CD14-positive monocyte (primary cell): Measurements from ENCODE around the gene ZIC2. TPM values are rescaled to one million over a fixed set of nuclear protein-coding genes. Genes with fewer than 3 reads are reported as not detected.

Source experiments
- DNase-seq, 3 donors: peaks; one replicate each; pipeline ENCODE4 v3.0.0-alpha.2; 2011 to 2022
- H2AFZ ChIP-seq: 2 replicates; pipeline ENCODE4 v1.6.0; 2012; ENCODE audit warnings: mild to moderate bottlenecking, low read depth, low read length, inconsistent platforms; ENCODE audit not compliant: insufficient read depth, poor library complexity, severe bottlenecking
- H3K27ac ChIP-seq, 2 donors: 1 replicate in 1 of 2; 2 replicates in 1 of 2; pipeline ENCODE4 v1.5.1; 2012 to 2013; ENCODE audit warnings: low read length in 2 of 2, control low read depth in 1 of 2, inconsistent platforms in 1 of 2, low read depth in 1 of 2, mild to moderate bottlenecking in 1 of 2
- H3K27me3 ChIP-seq, 2 donors: one replicate each; pipeline versions ENCODE4 v1.6.0 to v1.6.1; 2011 to 2013; ENCODE audit warnings: low read length in 2 of 2; ENCODE audit not compliant: control insufficient read depth in 2 of 2, insufficient read depth in 2 of 2
- H3K36me3 ChIP-seq, 2 donors: replicated peaks in 1 of 2; 1 replicate in 1 of 2; 2 replicates in 1 of 2; pipeline versions ENCODE4 v1.5.1 to v1.6.1; 2012 to 2013; ENCODE audit warnings: low read length in 2 of 2, control low read depth in 1 of 2, inconsistent platforms in 1 of 2, mild to moderate bottlenecking in 1 of 2; ENCODE audit not compliant: insufficient read depth in 2 of 2, control insufficient read depth in 1 of 2
- H3K4me1 ChIP-seq, 2 donors: 1 replicate in 1 of 2; 2 replicates in 1 of 2; pipeline versions ENCODE4 v1.5.1 to v1.6.1; 2012 to 2013; ENCODE audit warnings: low read length in 2 of 2, control low read depth in 1 of 2, inconsistent platforms in 1 of 2, mild to moderate bottlenecking in 1 of 2, moderate library complexity in 1 of 2; ENCODE audit not compliant: insufficient read depth in 2 of 2, control insufficient read depth in 1 of 2
- H3K4me2 ChIP-seq: replicated peaks from 2 replicates; pipeline ENCODE3; 2012; ENCODE audit warnings: low read length, moderate library complexity, mild to moderate bottlenecking; ENCODE audit not compliant: poor library complexity, severe bottlenecking; ENCODE audit errors: extremely low read depth
- H3K4me3 ChIP-seq, 3 experiments: fragments of 200-600 bp in 1 of 3; sonication (generic) in 1 of 3; replicated peaks in 1 of 3; 1 replicate in 2 of 3; 2 replicates in 1 of 3; pipeline ENCODE4 v1.5.1; 2011 to 2013; ENCODE audit warnings: low read length in 3 of 3, mild to moderate bottlenecking in 3 of 3, control low read depth in 2 of 3, low read depth in 2 of 3, inconsistent platforms in 1 of 3, moderate library complexity in 1 of 3
- H3K79me2 ChIP-seq: 2 replicates; pipeline ENCODE4 v1.6.0; 2012; ENCODE audit warnings: mild to moderate bottlenecking, control low read depth, inconsistent platforms, low read length, moderate library complexity; ENCODE audit not compliant: insufficient read depth
- H3K9ac ChIP-seq: 2 replicates; pipeline ENCODE4 v1.6.0; 2017; ENCODE audit warnings: low read length, mild to moderate bottlenecking; ENCODE audit not compliant: insufficient read depth, poor library complexity, severe bottlenecking
- H3K9me3 ChIP-seq, 2 donors: replicated peaks in 1 of 2; 1 replicate in 1 of 2; 2 replicates in 1 of 2; pipeline versions ENCODE4 v1.5.1 to v1.6.1; 2012 to 2013; ENCODE audit warnings: low read length in 2 of 2, control low read depth in 1 of 2; ENCODE audit not compliant: control insufficient read depth in 1 of 2, insufficient read depth in 1 of 2
- H4K20me1 ChIP-seq: 2 replicates; pipeline ENCODE4 v1.6.0; 2012; ENCODE audit warnings: mild to moderate bottlenecking, low read length, control low read depth, moderate library complexity; ENCODE audit not compliant: insufficient read depth
- H3K27ac Mint-ChIP-seq, 7 donors: one replicate each; pipeline ENCODE4 v1.8.0; 2020; ENCODE audit warnings: mild to moderate bottlenecking in 7 of 7, mixed read lengths in 7 of 7, moderate library complexity in 6 of 7, inconsistent platforms in 2 of 7
- H3K27me3 Mint-ChIP-seq, 3 donors: one replicate each; pipeline ENCODE4 v1.8.0; 2021 to 2022; ENCODE audit warnings: low read depth in 3 of 3, mild to moderate bottlenecking in 3 of 3, mixed read lengths in 3 of 3, moderate library complexity in 3 of 3, inconsistent platforms in 1 of 3
- H3K36me3 Mint-ChIP-seq, 2 donors: one replicate each; pipeline ENCODE4 v1.8.0; 2020; ENCODE audit warnings: mixed read lengths in 2 of 2, inconsistent platforms in 1 of 2, mild to moderate bottlenecking in 1 of 2
- H3K4me1 Mint-ChIP-seq: one replicate; pipeline ENCODE4 v1.8.0; 2020; ENCODE audit warnings: mild to moderate bottlenecking, mixed read lengths
- H3K4me3 Mint-ChIP-seq, 2 donors: one replicate each; pipeline ENCODE4 v1.8.0; 2020; ENCODE audit warnings: mild to moderate bottlenecking in 2 of 2, mixed read lengths in 2 of 2, moderate library complexity in 1 of 2
- H3K9me3 Mint-ChIP-seq, 7 donors: one replicate each; pipeline ENCODE4 v1.8.0; 2020 to 2022; ENCODE audit warnings: mixed read lengths in 7 of 7, mild to moderate bottlenecking in 6 of 7, moderate library complexity in 6 of 7, inconsistent platforms in 2 of 7
- CTCF ChIP-seq: fragments of 200-600 bp; IDR thresholded peaks from one replicate; pipeline ENCODE4 v1.8.0; 2022; ENCODE audit warnings: antibody characterized with exemption, mild to moderate bottlenecking
- WGBS: methylation state at CpG from one replicate; pipeline ENCODE4 v1.1.5; 2013; ENCODE audit warnings: missing lambda C conversion rate; ENCODE audit not compliant: insufficient coverage; 5-methylcytosine and 5-hydroxymethylcytosine counted together
- intact Hi-C, 2 donors: fragments of 100-400 bp; cut with micrococcal nuclease; formaldehyde crosslinking; loops; one replicate each; pipeline versions ENCODE4 v1.15.0 to v1.15.1; 2023
- polyA plus RNA-seq, 3 donors: library from polyadenylated mRNA; depleted of rRNA in 1 of 3; unstranded in 2 of 3; stranded (reverse) in 1 of 3; fragments of 300-500 nt in 2 of 3; fragments of >200 nt in 1 of 3; fragmentation: Illumina TruSeq in 2 of 3; gene quantifications; 1 replicate in 2 of 3; 2 replicates in 1 of 3; pipeline ENCODE4 v1.2.3, GENCODE V29; 2012 to 2021

The ZIC2 gene
- polyA plus RNA-seq, 3 donors, result not detected

- Histone ChIP-seq H3K4me3 (peak overlapping the region in 1 of 3 experiments; percentile 17), H3K9me3 (peaks cover 6 to 48% of the 10 kb centered on the region in 2 donors), H4K20me1 (no peaks in the 10 kb centered on the region), H3K36me3 (no peaks in the 10 kb centered on the region), H3K27me3 (peaks cover 80 to 88% of the 10 kb centered on the region in 2 donors), H3K4me1 (peaks cover 2 to 10% of the 10 kb centered on the region in 2 donors), H3K79me2 (no peaks in the 10 kb centered on the region), H3K27ac (no peak overlapping the region), H3K4me2 (peak overlapping the region; percentile 39), H2AFZ (no peak overlapping the region), H3K9ac (no peak overlapping the region)
- DNase-seq, result peak in 1 of 3 donors; percentile 49
- intact Hi-C loops, result no loop called here
- no peak overlapping the region for H3K27ac Mint-ChIP-seq
- WGBS, result under 1% methylated on average over 70 of the region's 79 CpGs
- H3K4me3 Mint-ChIP-seq, result peak overlapping the region; percentile 57 to 87
- peaks cover 5 to 11% of the 10 kb centered on the region in 2 donors for H3K36me3 Mint-ChIP-seq
- peaks cover 80 to 91% (median 82%) of the 10 kb centered on the region in 3 donors for H3K27me3 Mint-ChIP-seq
- TF ChIP-seq CTCF, result no peak
- H3K9me3 Mint-ChIP-seq, result peaks cover 0 to 39% (median 15%) of the 10 kb centered on the region in 7 donors
- H3K4me1 Mint-ChIP-seq, result peaks cover 16% of the 10 kb centered on the region
Measured at GRCh38 chr13:99969919-99970650, 11.5 kb upstream of the ZIC2 start.

- Histone ChIP-seq H3K9ac (no peak overlapping the region), H3K79me2 (no peaks in the 10 kb centered on the region), H3K4me3 (no peak overlapping the region), H4K20me1 (no peaks in the 10 kb centered on the region), H3K27ac (no peak overlapping the region), H3K36me3 (no peaks in the 10 kb centered on the region), H3K4me2 (no peak overlapping the region), H3K9me3 (peaks cover 8 to 50% of the 10 kb centered on the region in 2 donors), H2AFZ (no peak overlapping the region), H3K27me3 (peaks cover 83 to 88% of the 10 kb centered on the region in 2 donors), H3K4me1 (peaks cover 2 to 10% of the 10 kb centered on the region in 2 donors)
- TF ChIP-seq CTCF, result no peak
- 2% methylated on average over 109 of the region's 118 CpGs for WGBS
- no peak for DNase-seq
- intact Hi-C loops, result no loop called here
- H3K27me3 Mint-ChIP-seq, result peaks cover 81 to 92% (median 82%) of the 10 kb centered on the region in 3 donors
- H3K27ac Mint-ChIP-seq, result no peak overlapping the region
- peaks cover 5 to 12% of the 10 kb centered on the region in 2 donors for H3K36me3 Mint-ChIP-seq
- H3K4me1 Mint-ChIP-seq, result peaks cover 16% of the 10 kb centered on the region
- H3K9me3 Mint-ChIP-seq, result peaks cover 0 to 44% (median 18%) of the 10 kb centered on the region in 7 donors
- peak overlapping the region in 1 of 2 donors; percentile 83 for H3K4me3 Mint-ChIP-seq
Measured at GRCh38 chr13:99970651-99971575, 10.7 kb upstream of the ZIC2 start.
